Measurements from ENCODE around the gene CDH18. TPM values are rescaled to one million over a fixed set of nuclear protein-coding genes. Genes with fewer than 3 reads are reported as not detected.

The CDH18 gene
- total RNA-seq, 1 experiment from 2014 or later: not detected

GRCh38 chr5:19462019-19462418 lies 526.0 kb downstream of the CDH18 start:
- DNase-seq (ENCODE audit: low read depth): no peak
- in situ Hi-C loops (cut with HindIII; ENCODE audit: low pct_unique_long_range_greater_than_20kb, low sequenced_read_pairs): no loop called here

DNA sequence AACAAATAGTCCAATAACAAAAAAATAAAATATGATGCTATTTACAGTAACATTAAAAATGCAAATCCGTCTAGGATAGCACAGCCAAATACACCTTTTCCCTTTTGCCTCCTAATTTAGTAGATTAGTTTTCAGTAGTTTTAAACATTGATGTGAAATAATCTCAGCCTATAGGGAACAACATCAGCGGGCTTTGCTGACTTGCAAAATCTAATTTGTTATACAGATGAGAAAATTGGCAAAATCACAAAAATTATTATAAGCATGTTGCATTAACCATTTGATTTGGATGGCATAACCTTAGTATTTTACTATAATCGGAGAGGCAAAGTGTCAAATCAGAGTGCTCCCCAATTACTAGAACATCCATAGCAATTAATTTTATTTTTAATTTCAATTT lies 563.5 kb downstream of the CDH18 start:
- DNase-seq (ENCODE audit: low read depth): no peak
- in situ Hi-C loops (cut with HindIII; ENCODE audit: low pct_unique_long_range_greater_than_20kb, low sequenced_read_pairs): no loop called here
